Upper lobe of left lung (tissue), 4 donors: ENCODE measurements around the gene CRACDL.

Experiments used
- CTCF ChIP-seq, 6 experiments: fragments of 450-650 bp in 4 of 6; fragments of 200-600 bp in 2 of 6; sonication (generic) in 2 of 6; IDR thresholded peaks; one replicate each; pipeline ENCODE4 v1.5.1; 2016 to 2019; ENCODE audit warnings: antibody characterized with exemption in 6 of 6
- EP300 ChIP-seq, 4 donors: sonication (generic); formaldehyde crosslinking; IDR thresholded peaks; one replicate each; pipeline ENCODE4 v1.5.1; 2017; ENCODE audit warnings: antibody characterized with exemption in 4 of 4, control low read depth in 2 of 4
- POLR2A ChIP-seq, 4 donors: fragments of 450-650 bp; IDR thresholded peaks; one replicate each; pipeline ENCODE4 v1.5.1; 2016 to 2017; ENCODE audit warnings: antibody characterized with exemption in 4 of 4, mild to moderate bottlenecking in 2 of 4

- TF ChIP-seq CTCF (IDR thresholded peaks at IDR 0.05): no peak
- peak in 1 of 4 donors; percentile 15 for TF ChIP-seq EP300 (IDR thresholded peaks at IDR 0.05)
- TF ChIP-seq POLR2A (IDR thresholded peaks at IDR 0.05): no peak
These were observed 141.9 kb downstream of the CRACDL start for GRCh38 chr2:98793897-98794830.
